Gastroesophageal sphincter (tissue), 3 donors: Measurements from ENCODE around the gene CCT7.

Experiments
- EP300 ChIP-seq: sonication (generic); formaldehyde crosslinking; IDR thresholded peaks from one replicate; pipeline ENCODE4 v1.6.1; 2017; ENCODE audit warnings: antibody characterized with exemption, mild to moderate bottlenecking
- TF ChIP-seq, protein P1 (sequence below), 4 experiments: fragments of 200-600 bp in 2 of 4; fragments of 450-650 bp in 2 of 4; sonication (generic) in 1 of 4; IDR thresholded peaks; one replicate each; pipeline ENCODE4 v1.5.1; 2017 to 2019; ENCODE audit warnings: antibody characterized with exemption in 4 of 4, mild to moderate bottlenecking in 2 of 4, moderate library complexity in 2 of 4

- TF ChIP-seq, protein P1, sequence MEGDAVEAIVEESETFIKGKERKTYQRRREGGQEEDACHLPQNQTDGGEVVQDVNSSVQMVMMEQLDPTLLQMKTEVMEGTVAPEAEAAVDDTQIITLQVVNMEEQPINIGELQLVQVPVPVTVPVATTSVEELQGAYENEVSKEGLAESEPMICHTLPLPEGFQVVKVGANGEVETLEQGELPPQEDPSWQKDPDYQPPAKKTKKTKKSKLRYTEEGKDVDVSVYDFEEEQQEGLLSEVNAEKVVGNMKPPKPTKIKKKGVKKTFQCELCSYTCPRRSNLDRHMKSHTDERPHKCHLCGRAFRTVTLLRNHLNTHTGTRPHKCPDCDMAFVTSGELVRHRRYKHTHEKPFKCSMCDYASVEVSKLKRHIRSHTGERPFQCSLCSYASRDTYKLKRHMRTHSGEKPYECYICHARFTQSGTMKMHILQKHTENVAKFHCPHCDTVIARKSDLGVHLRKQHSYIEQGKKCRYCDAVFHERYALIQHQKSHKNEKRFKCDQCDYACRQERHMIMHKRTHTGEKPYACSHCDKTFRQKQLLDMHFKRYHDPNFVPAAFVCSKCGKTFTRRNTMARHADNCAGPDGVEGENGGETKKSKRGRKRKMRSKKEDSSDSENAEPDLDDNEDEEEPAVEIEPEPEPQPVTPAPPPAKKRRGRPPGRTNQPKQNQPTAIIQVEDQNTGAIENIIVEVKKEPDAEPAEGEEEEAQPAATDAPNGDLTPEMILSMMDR (IDR thresholded peaks at IDR 0.05): no peak
- TF ChIP-seq EP300: no peak
These were observed 19.7 kb upstream of the CCT7 start, which contains the start of gene SMYD5 for GRCh38 chr2:73214120-73215035.
